Measurements from ENCODE around the gene EPC1.

GRCh38 chr10:32362571-32362970, 15.6 kb upstream of the EPC1 start:
- TF ChIP-seq CTCF (IDR thresholded peaks at IDR 0.05): no peak
- TF ChIP-seq POLR2A (IDR thresholded peaks at IDR 0.05): no peak
